ENCODE measurements around the gene CDC42SE2. TPM values are rescaled to one million over a fixed set of nuclear protein-coding genes. Genes with fewer than 3 reads are reported as not detected.

Gene CDC42SE2
- total and polyA plus RNA-seq, 8 donors, result 28.1 to 37.5 (median 33.4) TPM

DNA sequence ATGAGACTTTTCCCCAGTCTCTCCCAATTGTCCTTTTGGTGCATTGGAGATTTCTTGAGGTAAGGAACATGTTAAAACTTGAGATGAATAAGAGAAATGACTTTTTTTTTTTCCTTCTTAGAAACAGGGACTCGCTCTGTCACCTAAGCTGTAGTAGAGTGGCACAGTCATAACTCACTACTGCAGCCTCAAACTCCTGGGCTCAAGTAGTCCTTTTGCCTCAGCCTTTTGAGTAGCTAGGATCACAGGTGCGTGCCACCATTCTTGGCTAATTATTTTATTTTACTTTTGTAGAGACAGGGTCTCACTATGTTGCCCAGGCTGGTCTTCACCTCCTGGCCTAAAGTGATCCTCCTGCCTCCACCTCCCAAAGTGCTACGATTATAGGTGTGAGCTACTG lies 25.9 kb downstream of the CDC42SE2 start:
- H3K36me3 ChIP-seq, result peaks cover 0 to 10% of the 10 kb centered on the region in 2 donors
- peak; percentile 41 for ATAC-seq
- no peaks in the 10 kb centered on the region for H3K27me3 ChIP-seq
- H3K9me3 ChIP-seq, result no peaks in the 10 kb centered on the region
- TF ChIP-seq, protein P1, sequence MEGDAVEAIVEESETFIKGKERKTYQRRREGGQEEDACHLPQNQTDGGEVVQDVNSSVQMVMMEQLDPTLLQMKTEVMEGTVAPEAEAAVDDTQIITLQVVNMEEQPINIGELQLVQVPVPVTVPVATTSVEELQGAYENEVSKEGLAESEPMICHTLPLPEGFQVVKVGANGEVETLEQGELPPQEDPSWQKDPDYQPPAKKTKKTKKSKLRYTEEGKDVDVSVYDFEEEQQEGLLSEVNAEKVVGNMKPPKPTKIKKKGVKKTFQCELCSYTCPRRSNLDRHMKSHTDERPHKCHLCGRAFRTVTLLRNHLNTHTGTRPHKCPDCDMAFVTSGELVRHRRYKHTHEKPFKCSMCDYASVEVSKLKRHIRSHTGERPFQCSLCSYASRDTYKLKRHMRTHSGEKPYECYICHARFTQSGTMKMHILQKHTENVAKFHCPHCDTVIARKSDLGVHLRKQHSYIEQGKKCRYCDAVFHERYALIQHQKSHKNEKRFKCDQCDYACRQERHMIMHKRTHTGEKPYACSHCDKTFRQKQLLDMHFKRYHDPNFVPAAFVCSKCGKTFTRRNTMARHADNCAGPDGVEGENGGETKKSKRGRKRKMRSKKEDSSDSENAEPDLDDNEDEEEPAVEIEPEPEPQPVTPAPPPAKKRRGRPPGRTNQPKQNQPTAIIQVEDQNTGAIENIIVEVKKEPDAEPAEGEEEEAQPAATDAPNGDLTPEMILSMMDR (IDR thresholded peaks at IDR 0.05), result no peak
- no peaks in the 10 kb centered on the region for H3K4me1 ChIP-seq
- intact Hi-C loops (cut with DNase I), result no loop called here
- no peak for DNase-seq
- H3K27ac ChIP-seq, result peak overlapping the region in 1 of 2 donors; percentile 1
- H3K4me3 ChIP-seq, result no peak overlapping the region

DNA sequence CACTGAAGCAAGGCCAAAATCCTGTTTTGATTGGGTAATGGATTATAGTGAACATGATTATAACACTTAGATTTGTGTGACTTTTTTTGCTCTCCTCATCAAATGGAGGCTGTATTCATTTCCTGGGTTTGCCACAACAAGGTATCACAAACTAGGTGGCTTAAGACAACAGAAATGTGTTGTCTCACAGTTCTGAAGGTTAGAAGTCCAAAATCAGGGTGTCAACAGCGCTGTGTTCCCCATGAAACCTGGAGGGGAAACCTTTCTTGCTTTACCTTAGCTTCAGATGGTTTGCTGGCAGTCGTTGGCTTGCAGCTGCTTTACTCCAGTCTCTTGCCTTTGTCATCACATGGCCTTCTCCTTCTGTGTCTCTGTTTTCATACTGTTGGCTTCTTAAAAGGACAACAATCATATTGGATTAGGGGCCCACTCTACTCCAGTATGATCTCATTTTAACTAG lies 32.4 kb downstream of the CDC42SE2 start:
- no peaks in the 10 kb centered on the region for H3K27me3 ChIP-seq
- intact Hi-C loops (cut with DNase I), result no loop called here

DNA sequence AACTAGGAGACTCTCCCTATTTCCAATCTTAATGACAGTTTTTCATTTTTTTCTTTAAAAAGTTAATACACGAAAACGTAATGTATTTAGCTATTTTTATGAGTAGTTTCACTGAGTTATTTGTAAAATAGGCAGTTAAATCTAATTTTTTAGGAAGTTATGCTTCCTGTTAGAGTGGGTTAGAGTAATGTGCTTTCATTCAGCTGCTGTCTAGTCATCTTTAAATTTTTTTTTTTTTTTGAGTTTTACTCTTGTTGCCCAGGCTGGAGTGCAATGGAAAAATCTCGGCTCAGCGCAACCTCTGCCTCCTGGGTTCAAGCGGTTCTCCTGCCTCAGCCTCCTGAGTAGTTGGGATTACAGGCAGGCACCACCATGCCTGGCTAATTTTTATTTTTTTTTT lies 34.0 kb downstream of the CDC42SE2 start:
- Histone ChIP-seq H3K4me3 (no peak overlapping the region), H3K27me3 (no peaks in the 10 kb centered on the region), H3K27ac (no peak overlapping the region), H3K36me3 (no peaks in the 10 kb centered on the region), H3K4me1 (peaks cover 0 to 2% of the 10 kb centered on the region in 2 donors), H3K9me3 (no peaks in the 10 kb centered on the region)
- ATAC-seq (no peak), DNase-seq (no peak)
- TF ChIP-seq, protein P1 (IDR thresholded peaks at IDR 0.05), result no peak
- intact Hi-C loops (cut with DNase I), result no loop called here

More for the DNA sequence above, 32.4 kb downstream of the CDC42SE2 start:
- Histone ChIP-seq H3K36me3 (no peaks in the 10 kb centered on the region), H3K4me1 (no peaks in the 10 kb centered on the region), H3K9me3 (no peaks in the 10 kb centered on the region), H3K27ac (no peak overlapping the region), H3K4me3 (no peak overlapping the region)
- DNase-seq (no peak), ATAC-seq (no peak)
- TF ChIP-seq, protein P1 (IDR thresholded peaks at IDR 0.05), result no peak

DNA sequence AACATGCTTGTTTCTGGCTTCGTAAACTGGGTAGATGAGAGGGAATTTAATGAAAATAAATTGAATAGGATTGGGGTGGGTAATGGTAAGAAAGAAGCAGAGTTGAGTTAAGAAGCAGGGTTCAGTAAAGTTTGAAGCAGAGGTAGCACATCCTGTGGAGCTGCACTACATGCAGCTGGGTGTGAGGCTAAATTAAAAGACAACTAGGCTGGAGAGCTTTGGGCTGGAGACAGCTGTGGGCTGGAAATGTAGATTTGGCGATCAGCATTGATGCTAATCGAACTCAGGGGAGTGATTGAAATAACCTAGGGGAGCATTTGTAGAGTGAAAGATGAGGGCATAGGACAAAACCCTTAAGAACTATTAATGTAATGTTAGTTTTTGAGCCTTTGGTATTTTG lies 35.6 kb downstream of the CDC42SE2 start:
- TF ChIP-seq, protein P1 (IDR thresholded peaks at IDR 0.05), result no peak
- ATAC-seq, result no peak
- intact Hi-C loops (cut with DNase I), result no loop called here

DNA sequence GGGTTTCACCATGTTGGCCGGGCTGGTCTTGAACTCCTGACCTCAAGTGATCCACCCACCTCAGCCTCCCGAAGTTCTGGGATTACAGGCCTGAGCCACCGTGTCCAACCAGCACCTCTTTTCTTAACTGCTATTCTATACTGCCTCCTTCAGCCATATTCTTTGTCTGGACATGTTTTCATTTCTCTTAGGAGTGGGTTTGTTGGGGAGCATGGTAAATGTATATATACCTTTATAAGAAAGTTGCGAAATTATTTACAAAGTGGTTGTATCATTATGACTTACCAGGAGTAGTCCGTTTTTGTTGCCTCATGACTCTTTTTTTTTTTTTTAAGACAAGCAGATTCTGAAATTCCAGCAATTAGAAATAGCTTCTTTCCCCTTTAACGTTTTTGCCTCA lies 38.7 kb downstream of the CDC42SE2 start:
- no peak for DNase-seq

More for the DNA sequence above, 35.6 kb downstream of the CDC42SE2 start:
- Histone ChIP-seq H3K4me1 (peaks cover 0 to 10% of the 10 kb centered on the region in 2 donors), H3K4me3 (no peak overlapping the region), H3K36me3 (no peaks in the 10 kb centered on the region), H3K27ac (no peak overlapping the region), H3K27me3 (no peaks in the 10 kb centered on the region), H3K9me3 (no peaks in the 10 kb centered on the region)
- no peak for DNase-seq

More for the DNA sequence above, 38.7 kb downstream of the CDC42SE2 start:
- ATAC-seq, result no peak
- peaks cover 0 to 14% of the 10 kb centered on the region in 2 donors for H3K4me1 ChIP-seq
- intact Hi-C loops (cut with DNase I), result no loop called here
- H3K4me3 ChIP-seq, result no peak overlapping the region
- no peaks in the 10 kb centered on the region for H3K27me3 ChIP-seq
- H3K9me3 ChIP-seq, result no peaks in the 10 kb centered on the region
- H3K36me3 ChIP-seq, result no peaks in the 10 kb centered on the region
- H3K27ac ChIP-seq, result no peak overlapping the region
- TF ChIP-seq, protein P1 (IDR thresholded peaks at IDR 0.05), result no peak

All from left lung (tissue), 10 donors.